Calu3 (cell line): ENCODE measurements around the gene QRICH2. TPM values are rescaled to one million over a fixed set of nuclear protein-coding genes. Genes with fewer than 3 reads are reported as not detected.
A peak's percentile ranks its signal among the peaks of the same experiment; 100 is the strongest.

ENCODE experiments used
- BruUV-seq: library from RNA; stranded (reverse); fragments of 400-500 nt; replicated peaks from 2 replicates; lab custom pipeline; 2021; lab: Mats Ljungman, UMichigan
- CTCF ChIA-PET: fragments of 300-600 bp; sonication (Branson Sonifier 250); formaldehyde crosslinking; loops from one replicate; lab custom pipeline; 2022; ENCODE audit warnings: antibody characterized with exemption; lab: Charles Lee
- DNase-seq: peaks from one replicate; pipeline ENCODE4 v3.0.0; 2022
- H3K27ac Mint-ChIP-seq: one replicate; pipeline ENCODE4 v1.8.0; 2022; ENCODE audit warnings: mixed read lengths; ENCODE audit not compliant: unreplicated experiment
- H3K27me3 Mint-ChIP-seq: one replicate; pipeline ENCODE4 v1.8.0; 2022; ENCODE audit warnings: mixed read lengths; ENCODE audit not compliant: unreplicated experiment
- H3K36me3 Mint-ChIP-seq: one replicate; pipeline ENCODE4 v1.8.0; 2022; ENCODE audit warnings: mild to moderate bottlenecking, moderate library complexity, mixed read lengths; ENCODE audit not compliant: insufficient read depth, unreplicated experiment
- H3K4me1 Mint-ChIP-seq: one replicate; pipeline ENCODE4 v1.8.0; 2022; ENCODE audit warnings: mild to moderate bottlenecking, low read depth, mixed read lengths; ENCODE audit not compliant: unreplicated experiment
- H3K4me3 Mint-ChIP-seq: one replicate; pipeline ENCODE4 v1.8.0; 2022; ENCODE audit warnings: mild to moderate bottlenecking, low read depth, moderate library complexity, mixed read lengths; ENCODE audit not compliant: unreplicated experiment
- H3K9me3 Mint-ChIP-seq: one replicate; pipeline ENCODE4 v1.8.0; 2022; ENCODE audit warnings: low read depth, mixed read lengths; ENCODE audit not compliant: unreplicated experiment
- intact Hi-C: fragments of 100-400 bp; cut with micrococcal nuclease; formaldehyde crosslinking; loops from one replicate; pipeline ENCODE4 v1.10.0; 2022; ENCODE audit not compliant: unreplicated experiment
- total RNA-seq: library from RNA; stranded (reverse); gene quantifications from 2 replicates; pipeline ENCODE4 v1.2.3, GENCODE V29; 2022
- TF ChIP-seq, protein P1 (sequence below): fragments of 200-600 bp; IDR thresholded peaks from one replicate; pipeline ENCODE4 v1.8.0; 2022; ENCODE audit warnings: antibody characterized with exemption; ENCODE audit not compliant: unreplicated experiment

The QRICH2 gene
- total RNA-seq, 1 experiment from 2014 or later = 3.0 TPM

DNA sequence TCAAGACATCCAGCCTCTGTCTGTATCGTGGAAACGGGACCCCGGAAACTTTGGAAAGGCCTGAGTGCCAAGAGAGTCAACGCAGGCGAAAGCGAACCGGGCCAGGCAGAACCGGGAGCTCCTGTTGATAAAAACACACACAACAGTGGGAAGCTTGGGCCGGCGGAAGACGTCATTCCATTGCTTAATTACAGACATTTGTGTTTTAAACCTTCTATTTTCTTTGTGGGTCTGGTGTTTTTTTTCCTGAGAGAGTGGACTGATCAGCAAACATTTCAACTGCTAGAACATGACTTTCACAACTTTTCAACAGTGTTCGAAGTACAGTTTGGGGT is 66.9 kb downstream of the QRICH2 start:
- peak overlapping the region; percentile 82 for H3K4me3 Mint-ChIP-seq
- peak overlapping the region; percentile 28 for H3K27ac Mint-ChIP-seq
- peaks cover 9% of the 10 kb centered on the region for H3K4me1 Mint-ChIP-seq
- no peaks in the 10 kb centered on the region for H3K9me3 Mint-ChIP-seq
- CTCF ChIA-PET = no interaction called here
- H3K36me3 Mint-ChIP-seq = peaks cover 25% of the 10 kb centered on the region
- intact Hi-C loops = no loop called here
- TF ChIP-seq, protein P1, sequence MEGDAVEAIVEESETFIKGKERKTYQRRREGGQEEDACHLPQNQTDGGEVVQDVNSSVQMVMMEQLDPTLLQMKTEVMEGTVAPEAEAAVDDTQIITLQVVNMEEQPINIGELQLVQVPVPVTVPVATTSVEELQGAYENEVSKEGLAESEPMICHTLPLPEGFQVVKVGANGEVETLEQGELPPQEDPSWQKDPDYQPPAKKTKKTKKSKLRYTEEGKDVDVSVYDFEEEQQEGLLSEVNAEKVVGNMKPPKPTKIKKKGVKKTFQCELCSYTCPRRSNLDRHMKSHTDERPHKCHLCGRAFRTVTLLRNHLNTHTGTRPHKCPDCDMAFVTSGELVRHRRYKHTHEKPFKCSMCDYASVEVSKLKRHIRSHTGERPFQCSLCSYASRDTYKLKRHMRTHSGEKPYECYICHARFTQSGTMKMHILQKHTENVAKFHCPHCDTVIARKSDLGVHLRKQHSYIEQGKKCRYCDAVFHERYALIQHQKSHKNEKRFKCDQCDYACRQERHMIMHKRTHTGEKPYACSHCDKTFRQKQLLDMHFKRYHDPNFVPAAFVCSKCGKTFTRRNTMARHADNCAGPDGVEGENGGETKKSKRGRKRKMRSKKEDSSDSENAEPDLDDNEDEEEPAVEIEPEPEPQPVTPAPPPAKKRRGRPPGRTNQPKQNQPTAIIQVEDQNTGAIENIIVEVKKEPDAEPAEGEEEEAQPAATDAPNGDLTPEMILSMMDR = no peak
- H3K27me3 Mint-ChIP-seq = no peaks in the 10 kb centered on the region
- BruUV-seq = TSS peak; percentile 94
- no peak for DNase-seq

DNA sequence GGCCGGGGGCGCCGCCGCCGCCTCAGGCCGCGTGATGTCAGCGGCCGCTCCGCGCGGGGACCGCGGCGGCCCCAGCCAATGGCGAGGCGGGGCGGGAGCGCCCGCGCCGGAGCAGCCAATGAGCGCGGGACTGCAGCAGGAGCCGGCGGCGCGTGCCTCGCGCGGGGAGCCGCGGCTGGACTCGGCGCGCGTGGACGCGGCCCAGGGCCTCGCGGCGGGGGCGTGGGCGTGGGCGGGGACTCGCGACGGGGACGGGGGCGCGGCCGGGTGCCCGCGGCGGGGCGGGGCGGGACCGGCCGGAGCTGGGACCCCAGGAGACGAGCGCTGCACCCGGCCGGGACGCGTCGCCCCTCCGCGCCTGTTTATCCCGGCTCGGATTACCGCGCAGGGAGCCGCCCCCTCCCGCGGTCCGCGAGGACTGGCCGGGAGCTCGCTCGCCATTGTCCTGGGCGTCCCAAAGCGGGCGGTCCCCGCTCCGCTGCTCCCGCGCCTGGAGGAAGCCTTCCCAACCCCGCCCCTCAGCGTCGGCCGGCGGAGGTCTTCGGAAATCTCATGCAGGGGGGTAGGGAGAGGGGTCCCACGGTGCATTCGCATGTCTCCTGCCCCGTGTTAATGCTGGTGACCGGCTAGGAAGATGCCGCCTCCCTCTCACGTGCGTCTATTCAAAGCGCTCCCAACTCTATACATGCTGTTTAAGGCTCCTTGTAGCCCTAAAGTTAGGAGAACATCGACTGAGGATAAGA is 67.4 kb downstream of the QRICH2 start, which contains the start of gene RNF157:
Gene RNF157, minus strand, starts transcription at position 33 of the 743 bp plus-strand sequence. CDS start 253 bp downstream, outside the sequence.
- intact Hi-C loops = no loop called here
- no TSS peak for BruUV-seq
- DNase-seq = peak; percentile 69
- CTCF ChIA-PET = no interaction called here
- Mint-ChIP-seq H3K4me1 (peaks cover 9% of the 10 kb centered on the region), H3K36me3 (peaks cover 25% of the 10 kb centered on the region), H3K27me3 (no peaks in the 10 kb centered on the region), H3K27ac (peak within 1 kb of the TSS; percentile 28), H3K9me3 (no peaks in the 10 kb centered on the region), H3K4me3 (peak within 1 kb of the TSS; percentile 82)
- TF ChIP-seq, protein P1 = no peak

DNA sequence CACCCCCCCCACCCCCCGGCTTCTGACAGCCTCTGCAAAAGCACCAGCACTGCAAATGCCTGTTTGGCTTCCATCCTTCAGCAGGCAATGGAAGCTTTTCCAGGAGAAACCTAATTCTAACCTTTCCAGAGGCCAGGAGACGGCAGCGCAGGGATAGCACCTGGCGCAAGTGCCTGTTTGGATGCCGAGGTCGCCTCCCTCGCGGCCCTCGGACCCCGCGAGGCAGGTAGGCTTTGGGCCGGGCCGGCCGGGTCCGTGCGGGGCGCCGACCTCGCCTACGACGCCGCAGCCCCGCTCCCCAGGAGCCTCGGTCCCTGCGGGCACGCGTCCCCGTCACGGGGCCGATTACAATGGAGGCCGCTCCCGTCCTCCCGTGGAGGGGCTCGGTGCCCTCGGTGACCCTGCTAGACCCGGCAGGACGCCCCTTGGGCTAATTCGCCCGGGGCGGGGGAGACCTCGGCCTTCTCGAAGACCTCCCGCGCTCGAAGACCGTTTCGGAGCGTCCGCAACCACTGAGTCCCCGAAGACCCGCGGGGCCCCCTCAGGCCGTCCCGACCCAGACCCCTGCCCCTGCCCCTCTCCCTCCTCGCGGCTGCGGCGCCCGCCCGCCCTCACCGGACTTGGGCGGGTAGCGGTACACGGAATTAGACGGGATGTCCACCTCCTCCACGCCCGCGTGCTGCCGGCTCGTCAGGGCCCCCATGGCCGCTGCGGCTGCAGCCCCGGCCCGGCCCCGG is 68.4 kb downstream of the QRICH2 start:
- peaks cover 25% of the 10 kb centered on the region for H3K36me3 Mint-ChIP-seq
- peaks cover 9% of the 10 kb centered on the region for H3K4me1 Mint-ChIP-seq
- peak overlapping the region; percentile 82 for H3K4me3 Mint-ChIP-seq
- BruUV-seq = no TSS peak
- H3K27me3 Mint-ChIP-seq = no peaks in the 10 kb centered on the region
- no peak for DNase-seq
- intact Hi-C loops = loop anchor here (5.0 kb wide), 1 partner anchor 38 kb away; no protein-coding TSS in a partner anchor
- no peaks in the 10 kb centered on the region for H3K9me3 Mint-ChIP-seq
- TF ChIP-seq, protein P1 = no peak
- peak overlapping the region; percentile 6 for H3K27ac Mint-ChIP-seq
- CTCF ChIA-PET = interaction anchor here (0.6 to 2.4 kb wide), 3 partner anchors 19 to 168 kb away, joined by 3 to 7 read pairs (median 5); no protein-coding TSS in a partner anchor

DNA sequence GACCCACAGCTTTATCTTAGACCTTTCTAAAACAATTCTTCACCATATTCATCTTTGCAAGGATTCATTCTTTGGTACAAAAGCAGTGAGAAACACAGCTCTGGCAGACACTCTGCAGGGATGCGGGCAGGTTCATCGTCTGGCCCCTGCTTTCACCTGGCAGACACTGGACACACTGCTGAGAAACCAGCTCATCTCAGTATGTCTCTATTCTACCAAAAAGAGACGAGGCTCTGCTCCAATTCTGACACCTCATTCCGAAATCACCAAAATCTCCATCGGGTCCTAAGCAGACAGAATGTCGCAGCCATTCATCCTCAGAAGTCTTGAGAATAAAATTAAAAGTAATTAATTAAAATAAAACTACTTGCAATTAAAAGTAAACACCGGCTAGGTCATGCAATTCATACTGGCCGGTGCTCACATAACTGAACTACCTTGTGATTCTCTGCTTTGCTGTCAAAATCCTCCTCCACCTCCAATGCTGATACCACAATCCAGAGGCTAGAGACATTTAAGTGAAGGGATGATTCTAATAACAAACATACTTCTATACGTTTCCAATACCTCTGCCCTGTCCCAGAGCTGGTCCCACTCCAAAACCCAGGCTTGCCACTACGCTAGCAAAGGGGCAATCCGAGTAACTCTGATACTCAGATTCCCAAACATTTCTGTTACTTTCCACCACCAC is 69.1 kb downstream of the QRICH2 start:
- no TSS peak for BruUV-seq
- CTCF ChIA-PET = interaction anchor here (0.6 to 2.4 kb wide), 8 partner anchors 13 to 168 kb away, joined by 3 to 9 read pairs (median 6); no protein-coding TSS in a partner anchor
- Mint-ChIP-seq H3K27ac (peak overlapping the region; percentile 6), H3K27me3 (no peaks in the 10 kb centered on the region), H3K4me3 (peak overlapping the region; percentile 82), H3K36me3 (peaks cover 25% of the 10 kb centered on the region), H3K4me1 (peaks cover 12% of the 10 kb centered on the region), H3K9me3 (no peaks in the 10 kb centered on the region)
- intact Hi-C loops = loop anchor here (5.0 kb wide), 1 partner anchor 38 kb away; no protein-coding TSS in a partner anchor
- DNase-seq = no peak
- TF ChIP-seq, protein P1 = no peak
